Esophagus squamous epithelium (tissue), 4 donors: ENCODE results near the gene GALNT13.

ENCODE experiments used
- CTCF ChIP-seq, 6 experiments: fragments of 450-650 bp in 4 of 6; fragments of 200-600 bp in 2 of 6; sonication (generic) in 2 of 6; IDR thresholded peaks; one replicate each; pipeline ENCODE4 v1.5.1; 2016 to 2019; ENCODE audit warnings: antibody characterized with exemption in 6 of 6, mild to moderate bottlenecking in 4 of 6, moderate library complexity in 4 of 6
- POLR2A ChIP-seq, 4 donors: fragments of 450-650 bp; IDR thresholded peaks; one replicate each; pipeline ENCODE4 v1.6.1; 2017; ENCODE audit warnings: antibody characterized with exemption in 4 of 4, mild to moderate bottlenecking in 4 of 4, moderate library complexity in 3 of 4

GRCh38 chr2:154403242-154403790 lies 531.6 kb downstream of the GALNT13 start:
- no peak for TF ChIP-seq CTCF (IDR thresholded peaks at IDR 0.05)
- TF ChIP-seq POLR2A (IDR thresholded peaks at IDR 0.05), result no peak
